GM19438 (cell line): ENCODE data around the gene PMEPA1.

Source experiments
- ATAC-seq: cut with Tn5 transposase; IDR thresholded peaks from one replicate; pipeline ENCODE4 v1.9.1; 2021; ENCODE audit warnings: low read depth; ENCODE audit not compliant: unreplicated experiment

PMEPA1 gene

GRCh38 chr20:57680934-57681914 is 28.6 kb downstream of the PMEPA1 start:
- ATAC-seq, result no peak

- peak; percentile 55 for ATAC-seq
These were observed 29.6 kb downstream of the PMEPA1 start for GRCh38 chr20:57680131-57680716.

GRCh38 chr20:57679113-57679512 is 30.7 kb downstream of the PMEPA1 start:
- ATAC-seq, result no peak

GRCh38 chr20:57678340-57678739 is 31.5 kb downstream of the PMEPA1 start:
- no peak for ATAC-seq

GRCh38 chr20:57677584-57677982 is 32.2 kb downstream of the PMEPA1 start:
- ATAC-seq, result no peak

GRCh38 chr20:57676589-57677583 is 32.9 kb downstream of the PMEPA1 start:
- ATAC-seq, result no peak

- no peak for ATAC-seq
These were observed 34.0 kb downstream of the PMEPA1 start for GRCh38 chr20:57675773-57676172.

- no peak for ATAC-seq
These were observed 36.8 kb downstream of the PMEPA1 start for GRCh38 chr20:57672953-57673575.

GRCh38 chr20:57672164-57672563 is 37.7 kb downstream of the PMEPA1 start:
- ATAC-seq, result no peak

- ATAC-seq, result no peak
These were observed 38.2 kb downstream of the PMEPA1 start for GRCh38 chr20:57671662-57672061.

GRCh38 chr20:57671072-57671391 is 38.8 kb downstream of the PMEPA1 start:
- no peak for ATAC-seq

GRCh38 chr20:57670288-57671071 is 39.3 kb downstream of the PMEPA1 start:
- no peak for ATAC-seq

- no peak for ATAC-seq
These were observed 40.2 kb downstream of the PMEPA1 start for GRCh38 chr20:57669632-57670031.

- ATAC-seq, result no peak
These were observed 41.7 kb downstream of the PMEPA1 start for GRCh38 chr20:57667924-57668782.

GRCh38 chr20:57667388-57667787 is 42.4 kb downstream of the PMEPA1 start:
- no peak for ATAC-seq

GRCh38 chr20:57666834-57667157 is 43.0 kb downstream of the PMEPA1 start:
- no peak for ATAC-seq

- no peak for ATAC-seq
These were observed 43.5 kb downstream of the PMEPA1 start for GRCh38 chr20:57666106-57666833.

GRCh38 chr20:57665589-57665971 is 44.2 kb downstream of the PMEPA1 start:
- no peak for ATAC-seq
